Nephron (organoid): ENCODE measurements around the gene RASA1.
"Not testable (repeated sequence)": the region's sequence is repeated elsewhere in the genome, so short reads cannot be mapped to it uniquely, and the experiment has no call there.

ENCODE experiments used
- H3K27ac Mint-ChIP-seq, 3 experiments: 2 replicates each; pipeline ENCODE4 v1.8.0; 2020; ENCODE audit warnings: mixed read lengths in 3 of 3, mild to moderate bottlenecking in 2 of 3, moderate library complexity in 1 of 3
- H3K27me3 Mint-ChIP-seq: 2 replicates; pipeline ENCODE4 v1.8.0; 2021; ENCODE audit warnings: low read depth, mild to moderate bottlenecking, moderate library complexity, mixed read lengths
- H3K36me3 Mint-ChIP-seq: 2 replicates; pipeline ENCODE4 v1.8.0; 2020; ENCODE audit warnings: low read depth, mixed read lengths
- H3K4me1 Mint-ChIP-seq: 2 replicates; pipeline ENCODE4 v1.8.0; 2020; ENCODE audit warnings: mixed read lengths
- H3K4me3 Mint-ChIP-seq, 3 experiments: 2 replicates each; pipeline ENCODE4 v1.8.0; 2020; ENCODE audit warnings: mild to moderate bottlenecking in 3 of 3, mixed read lengths in 3 of 3, moderate library complexity in 2 of 3
- H3K9me3 Mint-ChIP-seq: 2 replicates; pipeline ENCODE4 v1.8.0; 2020; ENCODE audit warnings: mixed read lengths
- CTCF ChIP-seq, 3 experiments: fragments of 200-600 bp; sonication (generic); IDR thresholded peaks; one replicate each; pipeline ENCODE4 v1.5.0; 2021; ENCODE audit warnings: antibody characterized with exemption in 3 of 3; ENCODE audit not compliant: unreplicated experiment in 3 of 3

The RASA1 gene

GRCh38 chr5:87276655-87277054, 9.0 kb downstream of the RASA1 start:
- Mint-ChIP-seq H3K4me3 (no peak overlapping the region), H3K27ac (no peak overlapping the region), H3K36me3 (peaks cover 51% of the 10 kb centered on the region), H3K27me3 (no peaks in the 10 kb centered on the region), H3K4me1 (peaks cover 8% of the 10 kb centered on the region), H3K9me3 (no peaks in the 10 kb centered on the region)
- TF ChIP-seq CTCF (IDR thresholded peaks at IDR 0.05; ENCODE audit: unreplicated experiment in 3 of 3): no peak

- TF ChIP-seq CTCF (IDR thresholded peaks at IDR 0.05; ENCODE audit: unreplicated experiment in 3 of 3): no peak
- H3K36me3 Mint-ChIP-seq: peaks cover 58% of the 10 kb centered on the region
- peaks cover 3% of the 10 kb centered on the region for H3K9me3 Mint-ChIP-seq
- no peak overlapping the region for H3K27ac Mint-ChIP-seq
- peaks cover 8% of the 10 kb centered on the region for H3K4me1 Mint-ChIP-seq
- H3K4me3 Mint-ChIP-seq: no peak overlapping the region
- H3K27me3 Mint-ChIP-seq: no peaks in the 10 kb centered on the region
These were observed 9.7 kb downstream of the RASA1 start for GRCh38 chr5:87277279-87277835.

GRCh38 chr5:87278590-87279100, 11.0 kb downstream of the RASA1 start:
- Mint-ChIP-seq H3K27ac (no peak overlapping the region), H3K9me3 (peaks cover 4% of the 10 kb centered on the region), H3K36me3 (peaks cover 61% of the 10 kb centered on the region), H3K4me3 (no peak overlapping the region), H3K4me1 (peaks cover 8% of the 10 kb centered on the region), H3K27me3 (no peaks in the 10 kb centered on the region)
- no peak for TF ChIP-seq CTCF (IDR thresholded peaks at IDR 0.05; ENCODE audit: unreplicated experiment in 3 of 3)

- Mint-ChIP-seq H3K36me3 (peaks cover 67% of the 10 kb centered on the region), H3K4me3 (no peak overlapping the region), H3K4me1 (no peaks in the 10 kb centered on the region), H3K9me3 (peaks cover 4% of the 10 kb centered on the region), H3K27me3 (no peaks in the 10 kb centered on the region), H3K27ac (no peak overlapping the region)
- TF ChIP-seq CTCF (IDR thresholded peaks at IDR 0.05; ENCODE audit: unreplicated experiment in 3 of 3): no peak
These were observed 14.6 kb downstream of the RASA1 start for GRCh38 chr5:87282269-87282668.

- not testable (repeated sequence) for H3K27ac Mint-ChIP-seq, H3K4me1 Mint-ChIP-seq, H3K4me3 Mint-ChIP-seq, H3K27me3 Mint-ChIP-seq
- peaks cover 22% of the 10 kb centered on the region for H3K9me3 Mint-ChIP-seq
- peaks cover 63% of the 10 kb centered on the region for H3K36me3 Mint-ChIP-seq
These were observed 19.6 kb downstream of the RASA1 start for GRCh38 chr5:87287266-87287665.

GRCh38 chr5:87298692-87299362, 31.1 kb downstream of the RASA1 start:
- H3K27ac Mint-ChIP-seq: no peak overlapping the region
- H3K4me1 Mint-ChIP-seq: no peaks in the 10 kb centered on the region
- no peaks in the 10 kb centered on the region for H3K27me3 Mint-ChIP-seq
- TF ChIP-seq CTCF (IDR thresholded peaks at IDR 0.05; ENCODE audit: unreplicated experiment in 3 of 3): no peak
- peaks cover 33% of the 10 kb centered on the region for H3K36me3 Mint-ChIP-seq
- no peak overlapping the region for H3K4me3 Mint-ChIP-seq
- H3K9me3 Mint-ChIP-seq: peaks cover 19% of the 10 kb centered on the region
